DND-41 (cell line): ENCODE results near the gene LIM2.
A peak's percentile ranks its signal among the peaks of the same experiment; 100 is the strongest.

Source experiments
- ATAC-seq: fragments of 200-7000 bp; cut with Tn5 transposase; 3 replicates; pipeline ENCODE4 v1.9.1; 2021; ENCODE audit warnings: low read depth; ENCODE audit not compliant: insufficient read depth
- DNase-seq: peaks from one replicate; pipeline ENCODE4 v3.0.0-alpha.2; 2020
- H2AFZ ChIP-seq: 2 replicates; pipeline ENCODE4 v1.6.0; 2012; ENCODE audit warnings: low read depth, low read length
- H3K27ac ChIP-seq: 2 replicates; pipeline ENCODE4 v1.5.1; 2012; ENCODE audit warnings: low read length, inconsistent platforms
- H3K27me3 ChIP-seq: fragments of 200-600 bp; sonication (generic); 2 replicates; pipeline ENCODE4 v1.6.0; 2012; ENCODE audit warnings: low read length, mild to moderate bottlenecking, inconsistent platforms; ENCODE audit not compliant: insufficient read depth, poor library complexity
- H3K36me3 ChIP-seq: 2 replicates; pipeline ENCODE4 v1.5.1; 2012; ENCODE audit warnings: low read length, inconsistent platforms; ENCODE audit not compliant: insufficient read depth
- H3K4me1 ChIP-seq: 2 replicates; pipeline ENCODE4 v1.5.1; 2012; ENCODE audit warnings: mild to moderate bottlenecking, low read length; ENCODE audit not compliant: insufficient read depth
- H3K4me2 ChIP-seq: 2 replicates; pipeline ENCODE4 v1.6.0; 2012; ENCODE audit warnings: mild to moderate bottlenecking, moderate library complexity, low read length, inconsistent platforms; ENCODE audit not compliant: insufficient read depth
- H3K4me3 ChIP-seq, 2 experiments: fragments of 200-600 bp in 1 of 2; shearing (Covaris generic) in 1 of 2; 2 replicates each; pipeline ENCODE4 v1.5.1; 2012 to 2016; ENCODE audit warnings: inconsistent platforms in 2 of 2, low read length in 2 of 2, mild to moderate bottlenecking in 2 of 2, low read depth in 1 of 2, moderate library complexity in 1 of 2
- H3K79me2 ChIP-seq: 2 replicates; pipeline ENCODE4 v1.6.0; 2012; ENCODE audit warnings: low read length, inconsistent platforms; ENCODE audit not compliant: insufficient read depth
- H3K9ac ChIP-seq: 2 replicates; pipeline ENCODE4 v1.6.0; 2012; ENCODE audit warnings: low read depth, mild to moderate bottlenecking, inconsistent platforms, low read length, moderate library complexity
- H3K9me3 ChIP-seq: 2 replicates; pipeline ENCODE4 v1.5.1; 2012; ENCODE audit warnings: low read length, moderate library complexity, mild to moderate bottlenecking, inconsistent platforms; ENCODE audit not compliant: insufficient read depth, severe bottlenecking
- H4K20me1 ChIP-seq: 2 replicates; pipeline ENCODE4 v1.6.0; 2012; ENCODE audit warnings: low read length; ENCODE audit not compliant: insufficient read depth
- EZH2 ChIP-seq: IDR thresholded peaks from 3 replicates; pipeline ENCODE4 v1.6.1; 2012; ENCODE audit warnings: borderline replicate concordance, low read depth, mild to moderate bottlenecking, moderate library complexity, low read length, inconsistent platforms; ENCODE audit not compliant: severe bottlenecking
- TF ChIP-seq, protein P1 (sequence below): IDR thresholded peaks from 2 replicates; pipeline ENCODE4 v1.5.1; 2012; ENCODE audit warnings: borderline replicate concordance, low read length, moderate library complexity, mild to moderate bottlenecking; ENCODE audit not compliant: poor library complexity, severe bottlenecking; ENCODE audit errors: extremely low read depth

Gene LIM2

DNA sequence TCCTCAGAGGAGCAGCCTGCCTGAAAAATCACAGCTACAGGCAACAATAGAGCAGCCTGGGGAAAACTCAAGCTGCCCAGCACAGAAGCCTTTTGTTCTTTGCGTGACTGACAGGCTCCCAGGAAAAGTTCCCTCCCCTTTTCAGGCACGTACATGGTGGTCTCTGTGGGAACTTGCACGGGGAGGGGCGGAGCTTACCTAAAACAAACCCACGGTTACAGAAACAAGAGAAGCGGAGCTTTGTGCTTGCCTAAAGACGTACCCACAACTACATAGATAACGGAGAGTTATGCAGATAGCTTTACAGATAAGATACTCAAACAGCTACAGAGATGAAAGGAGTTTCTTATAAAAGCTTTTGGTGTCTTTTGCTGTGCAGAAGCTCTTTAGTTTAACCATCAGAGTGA lies 33.0 kb downstream of the LIM2 start:
- Histone ChIP-seq H2AFZ (no peak overlapping the region), H3K9me3 (no peaks in the 10 kb centered on the region), H3K4me3 (no peak overlapping the region), H3K4me1 (peaks cover 9% of the 10 kb centered on the region), H3K9ac (no peak overlapping the region), H3K36me3 (peaks cover 29% of the 10 kb centered on the region), H3K4me2 (no peak overlapping the region), H3K27me3 (no peaks in the 10 kb centered on the region), H3K79me2 (no peaks in the 10 kb centered on the region), H4K20me1 (peaks cover 15% of the 10 kb centered on the region), H3K27ac (no peak overlapping the region)
- no peak for TF ChIP-seq EZH2
- TF ChIP-seq, protein P1, sequence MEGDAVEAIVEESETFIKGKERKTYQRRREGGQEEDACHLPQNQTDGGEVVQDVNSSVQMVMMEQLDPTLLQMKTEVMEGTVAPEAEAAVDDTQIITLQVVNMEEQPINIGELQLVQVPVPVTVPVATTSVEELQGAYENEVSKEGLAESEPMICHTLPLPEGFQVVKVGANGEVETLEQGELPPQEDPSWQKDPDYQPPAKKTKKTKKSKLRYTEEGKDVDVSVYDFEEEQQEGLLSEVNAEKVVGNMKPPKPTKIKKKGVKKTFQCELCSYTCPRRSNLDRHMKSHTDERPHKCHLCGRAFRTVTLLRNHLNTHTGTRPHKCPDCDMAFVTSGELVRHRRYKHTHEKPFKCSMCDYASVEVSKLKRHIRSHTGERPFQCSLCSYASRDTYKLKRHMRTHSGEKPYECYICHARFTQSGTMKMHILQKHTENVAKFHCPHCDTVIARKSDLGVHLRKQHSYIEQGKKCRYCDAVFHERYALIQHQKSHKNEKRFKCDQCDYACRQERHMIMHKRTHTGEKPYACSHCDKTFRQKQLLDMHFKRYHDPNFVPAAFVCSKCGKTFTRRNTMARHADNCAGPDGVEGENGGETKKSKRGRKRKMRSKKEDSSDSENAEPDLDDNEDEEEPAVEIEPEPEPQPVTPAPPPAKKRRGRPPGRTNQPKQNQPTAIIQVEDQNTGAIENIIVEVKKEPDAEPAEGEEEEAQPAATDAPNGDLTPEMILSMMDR = no peak
- peak; percentile 90 for ATAC-seq
- peak; percentile 75 for DNase-seq

DNA sequence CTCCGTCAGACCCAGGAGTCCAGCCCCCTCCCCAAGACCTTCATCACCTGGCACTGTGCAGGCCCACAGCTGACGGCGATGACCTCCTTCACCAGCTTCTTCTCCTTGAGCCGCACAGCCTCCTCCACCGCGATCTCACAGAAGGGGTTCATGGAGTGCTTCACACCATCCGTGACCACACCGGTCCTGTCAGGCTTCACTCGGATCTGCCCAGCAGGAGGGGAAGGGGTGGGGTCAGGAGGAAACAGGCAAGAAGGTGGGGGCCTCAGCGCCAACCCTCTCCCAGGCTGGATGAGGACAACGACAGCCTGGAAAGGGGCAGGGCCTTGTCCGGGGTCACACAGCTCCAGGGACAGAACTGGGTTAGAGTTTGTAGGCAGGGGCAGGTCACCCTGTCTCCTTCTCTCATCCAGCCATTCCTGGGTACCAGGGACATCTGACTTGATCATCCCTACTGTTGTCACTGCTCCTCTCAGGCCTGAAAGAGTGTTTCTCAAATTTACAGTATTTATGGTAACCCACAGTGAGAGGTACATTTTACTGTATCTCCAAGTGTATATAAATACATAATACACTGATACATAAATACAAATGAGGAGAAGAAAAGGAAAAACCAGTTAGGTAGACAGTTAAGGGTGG lies 33.6 kb downstream of the LIM2 start:
- Histone ChIP-seq H3K9ac (no peak overlapping the region), H3K79me2 (no peaks in the 10 kb centered on the region), H2AFZ (no peak overlapping the region), H3K4me3 (no peak overlapping the region), H3K27me3 (no peaks in the 10 kb centered on the region), H3K4me2 (no peak overlapping the region), H3K36me3 (peaks cover 29% of the 10 kb centered on the region), H3K27ac (no peak overlapping the region), H4K20me1 (peaks cover 15% of the 10 kb centered on the region), H3K9me3 (no peaks in the 10 kb centered on the region), H3K4me1 (peaks cover 9% of the 10 kb centered on the region)
- no peak for DNase-seq
- TF ChIP-seq, protein P1 = no peak
- TF ChIP-seq EZH2 = no peak
- ATAC-seq = no peak

DNA sequence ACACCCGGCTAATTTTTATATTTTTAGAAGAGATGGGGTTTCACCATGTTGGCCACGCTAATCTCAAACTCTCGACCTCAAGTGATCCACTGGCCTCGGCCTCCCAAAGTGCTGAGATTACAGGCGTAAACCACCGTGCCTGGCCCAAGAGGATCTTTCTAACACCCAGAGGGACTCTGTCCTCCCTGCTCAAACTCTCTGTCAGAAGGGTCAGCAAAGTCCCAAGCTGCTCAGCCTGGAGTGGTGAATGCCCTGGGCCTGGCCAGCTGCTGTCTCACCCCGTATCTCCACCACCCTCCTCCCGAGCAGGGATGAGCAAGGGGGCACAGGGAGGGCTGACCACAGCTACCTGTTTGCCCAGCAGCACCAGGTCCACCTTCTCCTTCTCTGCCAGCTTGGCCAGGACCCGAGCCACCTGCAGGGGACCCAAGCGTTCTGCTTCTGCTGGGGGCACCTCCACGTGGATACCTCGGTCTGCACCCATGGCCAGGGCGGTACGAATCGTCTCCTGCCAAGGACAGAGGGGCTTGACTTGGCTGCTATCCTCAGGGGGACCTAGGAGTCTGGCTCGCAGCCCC lies 34.9 kb downstream of the LIM2 start:
- peaks cover 29% of the 10 kb centered on the region for H3K36me3 ChIP-seq
- H3K27ac ChIP-seq = no peak overlapping the region
- H3K79me2 ChIP-seq = no peaks in the 10 kb centered on the region
- H3K4me2 ChIP-seq = no peak overlapping the region
- H3K9ac ChIP-seq = no peak overlapping the region
- no peaks in the 10 kb centered on the region for H3K9me3 ChIP-seq
- H3K4me3 ChIP-seq = no peak overlapping the region
- TF ChIP-seq, protein P1 = no peak
- TF ChIP-seq EZH2 = no peak
- peaks cover 14% of the 10 kb centered on the region for H4K20me1 ChIP-seq
- no peak for DNase-seq
- H2AFZ ChIP-seq = no peak overlapping the region
- H3K4me1 ChIP-seq = peaks cover 9% of the 10 kb centered on the region
- no peak for ATAC-seq
- no peaks in the 10 kb centered on the region for H3K27me3 ChIP-seq
